Panc1 (cell line): ENCODE data around the gene SULT1E1.

ENCODE experiments used
- CTCF ChIP-seq: fragments of 450-650 bp; IDR thresholded peaks from 2 replicates; pipeline ENCODE4 v1.5.1; 2017; ENCODE audit warnings: mild to moderate bottlenecking
- REST ChIP-seq, 2 experiments: IDR thresholded peaks; 2 replicates each; pipeline ENCODE4 v1.6.1; 2011 to 2012; ENCODE audit warnings: low read depth in 2 of 2, control low read depth in 1 of 2, low read length in 1 of 2, mild to moderate bottlenecking in 1 of 2, moderate library complexity in 1 of 2; ENCODE audit not compliant: insufficient read depth in 1 of 2

GRCh38 chr4:69875576-69875975 lies 15.6 kb upstream of the SULT1E1 start:
- TF ChIP-seq CTCF (no peak), REST (IDR thresholded peaks at IDR 0.05; ENCODE audit: insufficient read depth in 1 of 2, low read depth in 2 of 2, low read length in 1 of 2) (no peak)
